Erythroblast (primary cell): Measurements from ENCODE around the gene CEACAM8.

Experiments used
- GATA1 ChIP-seq: IDR thresholded peaks from 2 replicates; pipeline ENCODE4 v1.6.1; 2011; ENCODE audit warnings: low read depth, mild to moderate bottlenecking, control low read depth, low read length, moderate library complexity
- POLR2A ChIP-seq: IDR thresholded peaks from 2 replicates; pipeline ENCODE4 v1.6.1; 2011; ENCODE audit warnings: mild to moderate bottlenecking, low read length

GRCh38 chr19:42584466-42584865 is 10.3 kb downstream of the CEACAM8 start:
- TF ChIP-seq POLR2A (no peak), GATA1 (no peak)
